GM21786 (cell line): ENCODE results near the gene IKZF1.

Source experiments
- ATAC-seq: cut with Tn5 transposase; IDR thresholded peaks from one replicate; pipeline ENCODE4 v1.9.1; 2021; ENCODE audit not compliant: unreplicated experiment

The IKZF1 gene

GRCh38 chr7:50436133-50436806 is 131.8 kb downstream of the IKZF1 start:
- no peak for ATAC-seq

GRCh38 chr7:50446542-50446960 is 142.0 kb downstream of the IKZF1 start:
- ATAC-seq = peak; percentile 37

- ATAC-seq = no peak
Measured at GRCh38 chr7:50448823-50449222, 144.3 kb downstream of the IKZF1 start.

- ATAC-seq = no peak
Measured at GRCh38 chr7:50449501-50449880, 145.0 kb downstream of the IKZF1 start.

- ATAC-seq = peak; percentile 79
Measured at GRCh38 chr7:50449881-50450589, 145.5 kb downstream of the IKZF1 start, which contains the start of gene FIGNL1. FIGNL1 (minus strand) TSS chr7:50450350; CDS start chr7:50447287, 3,063 bp downstream.

- ATAC-seq = peak; percentile 5
Measured at GRCh38 chr7:50450590-50451032, 146.1 kb downstream of the IKZF1 start.
